ENCODE measurements around the gene ISLR2.

ISLR2 gene

DNA sequence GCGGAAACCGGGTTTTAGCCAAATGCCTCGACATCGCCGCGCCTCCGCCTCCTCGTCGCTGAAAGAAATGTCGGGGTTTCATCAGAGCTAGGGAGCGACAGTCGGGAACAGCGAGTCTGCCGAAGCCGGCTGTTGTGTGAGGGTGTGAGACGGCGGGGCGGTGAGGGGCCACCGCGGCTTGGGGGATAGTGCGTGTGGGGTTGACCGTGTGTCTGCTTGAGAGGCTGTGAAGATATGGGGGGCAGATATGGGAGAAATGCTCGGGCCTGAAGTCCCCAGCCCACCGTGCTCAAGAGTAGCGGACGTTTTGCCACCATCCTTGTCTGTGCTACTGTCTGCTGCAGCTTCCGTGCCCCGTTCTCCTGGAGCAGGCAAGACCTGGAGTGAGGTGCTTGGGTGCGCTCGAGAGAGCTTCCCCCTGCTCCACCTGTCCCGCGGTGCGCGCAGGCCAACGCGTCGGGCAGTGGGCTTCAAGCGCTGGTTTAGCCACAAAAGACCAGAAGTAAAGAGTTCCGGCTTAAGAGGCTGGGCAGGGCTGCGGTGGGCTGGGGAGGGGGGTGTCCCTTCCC is 716 bp upstream of the ISLR2 start:
- no peak for DNase-seq

DNA sequence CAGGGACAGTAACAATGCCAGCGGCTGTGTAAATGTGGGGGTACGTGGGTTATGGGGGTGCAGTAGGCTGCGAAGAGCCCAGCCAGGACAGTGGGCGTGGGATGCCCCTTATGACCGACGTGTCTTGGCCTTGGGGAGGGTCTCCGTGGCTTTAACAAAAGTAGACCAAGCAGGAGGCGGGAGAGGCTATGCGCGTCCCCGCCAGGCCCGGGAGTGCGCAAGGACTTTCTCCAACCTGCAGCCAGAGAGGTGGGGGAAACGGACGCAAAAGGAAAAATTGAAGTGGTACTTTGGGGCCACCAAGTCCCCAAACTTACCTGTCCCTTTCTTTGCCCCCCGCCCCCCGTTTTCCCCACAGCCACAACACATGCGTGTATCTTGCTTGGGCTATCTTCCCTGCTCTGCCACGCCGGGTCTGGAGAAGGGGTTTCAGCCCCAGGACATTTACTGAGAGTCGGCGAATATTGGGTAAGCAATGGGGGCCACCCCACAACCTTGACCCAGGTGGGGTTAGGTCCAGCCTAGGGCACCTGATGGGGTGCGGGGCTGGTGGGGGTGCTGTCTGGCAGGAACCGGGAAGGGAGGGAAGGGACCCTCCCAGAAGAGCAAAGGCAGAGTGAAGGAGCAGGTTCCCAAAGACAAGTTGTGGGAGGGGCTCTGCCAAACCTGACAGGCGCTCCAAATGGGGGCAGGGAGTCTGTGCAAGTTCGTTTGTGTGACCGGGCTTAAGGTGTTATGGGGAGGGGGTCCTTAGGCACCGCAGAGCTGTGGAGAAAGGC is 652 bp downstream of the ISLR2 start:
- no peak for DNase-seq

- no peak for DNase-seq
These were observed 1.4 kb downstream of the ISLR2 start for GRCh38 chr15:74131628-74132413.

GRCh38 chr15:74132681-74133651 is 2.6 kb downstream of the ISLR2 start:
- DNase-seq, result no peak

GRCh38 chr15:74133694-74134386 is 3.5 kb downstream of the ISLR2 start:
- DNase-seq, result no peak

DNA sequence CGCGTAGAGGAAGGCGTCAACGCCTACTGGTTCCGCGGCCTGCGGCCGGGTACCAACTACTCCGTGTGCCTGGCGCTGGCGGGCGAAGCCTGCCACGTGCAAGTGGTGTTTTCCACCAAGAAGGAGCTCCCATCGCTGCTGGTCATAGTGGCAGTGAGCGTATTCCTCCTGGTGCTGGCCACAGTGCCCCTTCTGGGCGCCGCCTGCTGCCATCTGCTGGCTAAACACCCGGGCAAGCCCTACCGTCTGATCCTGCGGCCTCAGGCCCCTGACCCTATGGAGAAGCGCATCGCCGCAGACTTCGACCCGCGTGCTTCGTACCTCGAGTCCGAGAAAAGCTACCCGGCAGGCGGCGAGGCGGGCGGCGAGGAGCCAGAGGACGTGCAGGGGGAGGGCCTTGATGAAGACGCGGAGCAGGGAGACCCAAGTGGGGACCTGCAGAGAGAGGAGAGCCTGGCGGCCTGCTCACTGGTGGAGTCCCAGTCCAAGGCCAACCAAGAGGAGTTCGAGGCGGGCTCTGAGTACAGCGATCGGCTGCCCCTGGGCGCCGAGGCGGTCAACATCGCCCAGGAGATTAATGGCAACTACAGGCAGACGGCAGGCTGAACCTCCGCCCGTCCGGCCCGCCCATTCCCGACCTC is 4.1 kb downstream of the ISLR2 start:
- DNase-seq, result no peak

GRCh38 chr15:74135041-74135565 is 4.7 kb downstream of the ISLR2 start:
- DNase-seq, result no peak

DNA sequence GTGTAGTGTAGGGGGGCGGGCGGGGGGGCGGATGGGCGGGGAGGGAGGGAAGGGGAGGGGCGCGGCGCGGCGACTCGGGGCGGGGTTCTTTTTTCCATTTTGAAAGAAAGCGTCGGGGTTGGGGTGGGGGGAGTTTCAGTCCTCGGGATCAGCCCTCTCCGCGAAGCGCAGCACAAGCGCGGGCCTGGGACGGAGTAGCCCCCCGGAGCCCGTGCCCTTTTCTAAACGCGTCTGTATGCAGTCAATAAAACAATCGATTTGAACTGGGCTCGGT is 6.1 kb downstream of the ISLR2 start:
- no peak for DNase-seq

GRCh38 chr15:74136814-74137536 is 6.6 kb downstream of the ISLR2 start:
- no peak for DNase-seq

DNA sequence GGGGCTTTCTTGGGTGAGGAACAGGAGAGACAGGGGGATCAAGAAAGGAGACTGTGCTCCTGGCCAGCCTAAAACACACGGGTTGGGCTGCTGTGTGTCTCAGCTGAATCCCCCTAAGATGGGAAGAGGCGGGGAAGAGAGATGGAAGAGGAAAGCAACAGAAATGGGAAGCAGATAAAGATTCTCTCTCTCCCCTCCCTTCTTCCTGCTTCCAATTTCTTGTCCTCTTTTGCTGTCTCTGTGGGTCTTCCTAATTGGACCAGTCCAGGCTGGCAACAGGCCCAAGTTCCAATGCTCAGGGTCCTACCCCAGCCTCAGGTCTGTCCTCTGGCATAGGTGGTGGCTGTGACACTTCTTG is 7.1 kb downstream of the ISLR2 start:
- DNase-seq, result no peak

DNA sequence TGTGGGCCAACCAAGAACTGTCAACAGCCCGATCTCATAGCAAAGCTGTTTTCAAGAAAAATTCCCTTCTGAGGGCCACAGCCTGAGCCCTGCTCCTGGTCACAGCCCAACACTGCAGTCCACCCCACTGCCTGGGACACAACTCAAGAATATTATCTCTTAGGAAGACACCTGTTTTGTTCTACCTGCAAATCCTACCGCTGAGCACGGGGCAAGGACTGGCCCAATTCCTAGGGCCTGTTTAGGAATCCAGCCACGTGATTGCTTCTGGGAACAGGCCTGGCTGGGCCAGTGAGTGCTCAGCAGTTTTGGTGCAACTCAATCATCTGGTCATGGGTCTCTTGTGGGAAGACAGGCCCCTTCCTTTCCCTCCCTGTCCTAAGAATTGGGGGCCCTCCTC is 8.3 kb downstream of the ISLR2 start:
- DNase-seq, result no peak

DNA sequence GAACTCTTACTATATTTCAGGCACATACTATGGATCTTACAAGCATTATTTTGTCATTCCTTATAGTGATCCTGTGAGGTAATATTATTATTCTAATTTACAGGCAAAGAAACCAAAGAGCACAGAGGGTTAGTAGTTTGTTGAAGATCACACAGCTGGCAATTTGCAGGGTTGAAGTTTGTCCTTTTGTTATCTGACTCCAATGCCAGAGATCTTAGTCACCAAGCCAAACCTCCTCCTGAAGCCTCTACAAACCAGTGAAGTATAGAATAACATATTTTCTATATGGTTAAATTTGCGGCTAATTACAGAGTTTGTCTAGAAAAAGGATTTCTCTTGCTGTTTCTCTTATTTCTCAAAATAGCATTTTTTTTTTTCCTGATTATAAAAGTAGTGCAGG is 11.2 kb downstream of the ISLR2 start:
- DNase-seq, result no peak

- no peak for DNase-seq
These were observed 13.9 kb downstream of the ISLR2 start for GRCh38 chr15:74144153-74144775.

DNA sequence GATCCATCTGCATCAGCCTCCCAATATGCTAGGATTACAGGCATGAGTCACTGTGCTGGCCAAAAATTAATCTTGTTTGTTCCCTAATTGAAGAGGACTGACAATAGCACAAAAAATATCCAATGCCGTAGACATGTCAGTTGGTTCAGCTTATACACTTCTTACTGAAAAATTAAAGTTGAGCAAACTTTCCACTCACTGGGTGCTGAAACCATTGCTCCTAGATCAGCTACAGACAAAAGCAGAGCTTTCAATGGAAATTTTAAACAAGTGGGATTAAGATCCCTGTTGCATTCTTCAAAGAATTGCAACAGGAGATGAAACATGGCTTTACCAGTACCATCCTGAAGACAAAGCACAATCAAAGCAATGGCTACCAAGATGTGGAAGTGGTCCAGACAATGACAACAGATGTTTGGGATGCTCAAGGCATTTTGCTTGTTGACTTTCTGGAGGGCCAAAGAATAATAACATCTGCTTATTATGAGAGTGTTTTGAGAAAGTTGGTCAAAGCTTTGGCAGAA is 16.0 kb downstream of the ISLR2 start:
- DNase-seq, result no peak

DNA sequence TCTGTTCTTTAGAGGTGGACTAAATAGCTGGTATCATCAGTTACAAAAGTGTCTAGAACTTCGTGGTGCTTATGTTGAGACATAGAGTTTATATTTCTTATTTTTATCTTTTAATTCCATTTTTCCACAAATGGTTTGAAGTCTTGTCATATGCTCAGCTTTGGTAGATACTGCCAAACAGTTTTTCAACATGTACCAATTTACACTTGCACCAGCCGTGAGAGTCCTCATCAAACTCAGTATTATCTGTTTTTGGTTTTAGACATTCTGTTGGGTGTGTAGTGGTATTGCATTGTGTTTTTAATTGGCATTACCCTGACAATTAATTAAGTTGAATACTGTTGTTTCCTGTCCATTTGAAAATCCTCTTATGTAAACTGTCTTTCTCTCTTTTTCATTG is 16.7 kb downstream of the ISLR2 start:
- DNase-seq, result no peak

DNA sequence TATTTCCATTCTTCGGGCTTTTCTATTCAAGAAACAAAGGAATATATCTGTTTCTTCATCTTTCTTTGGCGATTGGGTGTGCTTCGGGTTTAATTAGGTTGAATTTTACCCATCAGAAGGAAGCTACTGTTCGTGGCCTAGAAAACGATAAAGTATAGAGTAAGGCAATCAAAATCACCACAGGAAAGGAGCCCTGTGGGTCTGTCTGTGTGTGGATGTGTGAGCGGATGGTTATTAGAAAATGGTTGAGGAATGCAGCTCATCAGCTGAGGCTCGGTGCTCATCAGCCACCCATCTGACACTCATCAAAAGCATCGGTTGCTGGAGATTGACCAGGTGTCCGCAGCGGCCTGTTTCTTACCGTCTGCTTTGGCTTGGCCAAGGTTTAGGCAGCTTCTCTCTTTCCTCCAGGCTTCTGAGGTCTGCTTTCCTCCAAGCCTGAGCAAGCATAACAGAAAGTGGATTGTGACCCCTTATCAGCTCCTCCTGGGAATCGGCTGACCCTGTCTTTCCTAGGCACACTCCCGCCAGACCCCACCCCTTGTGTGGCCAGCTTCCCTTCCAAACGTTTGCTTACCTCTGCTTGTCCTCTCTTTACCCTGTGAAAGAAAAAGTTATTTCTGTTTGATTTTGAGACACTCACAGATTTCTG is 25.5 kb downstream of the ISLR2 start:
- DNase-seq, result no peak

- no peak for DNase-seq
These were observed 26.5 kb downstream of the ISLR2 start for GRCh38 chr15:74156678-74157411.

- no peak for DNase-seq
These were observed 27.8 kb downstream of the ISLR2 start for GRCh38 chr15:74157868-74158827.
